Subcutaneous preadipocyte (primary cell): Measurements from ENCODE around the gene ZNF274. TPM values are rescaled to one million over a fixed set of nuclear protein-coding genes. Genes with fewer than 3 reads are reported as not detected.

Source experiments
- total RNA-seq: library from RNA; depleted of rRNA; stranded (reverse); fragments of >200 nt; gene quantifications from 2 replicates; pipeline ENCODE4 v1.2.3, GENCODE V29; 2012

Gene ZNF274
- 14.3 and 17.8 TPM in 2 replicates for total RNA-seq

GRCh38 chr19:58182989-58183816 lies at the start of gene ZNF274:
TSS of gene ZNF274 (plus strand) at chr19:58183061. CDS start at chr19:58183966, 905 bp downstream.

DNA sequence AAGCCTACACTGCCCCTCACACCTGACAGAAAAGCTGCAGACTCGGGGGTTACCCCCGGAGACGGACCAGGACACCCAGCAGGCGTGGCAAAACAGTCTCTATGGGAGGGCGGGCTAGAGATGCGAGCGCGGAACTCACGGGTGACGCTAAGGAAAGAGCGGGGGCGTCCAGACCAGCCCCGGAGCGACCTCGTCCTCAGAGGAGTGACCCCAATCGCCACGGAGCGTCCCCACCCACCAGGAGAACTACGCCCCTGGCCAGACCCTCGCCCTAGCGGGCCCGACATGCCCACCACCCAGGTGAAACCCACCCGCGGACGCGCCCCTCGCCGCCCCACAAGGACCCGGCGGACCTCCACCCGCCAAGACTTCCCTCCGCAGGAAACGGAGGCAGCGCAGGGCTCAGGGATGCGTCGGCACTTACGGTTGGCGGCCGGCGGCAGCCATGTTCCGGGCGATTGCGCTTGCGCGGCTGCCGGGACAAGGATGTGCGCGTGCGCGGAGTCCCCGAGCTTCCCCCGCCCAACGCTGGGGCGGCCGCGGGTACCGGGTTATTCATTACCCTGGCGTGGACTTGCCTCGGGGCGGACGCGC lies 32.4 kb upstream of the ZNF274 start, which contains the start of gene ZNF329:
ZNF329 (minus strand) TSS at position 462 of the 594 bp plus-strand sequence. CDS start 21,286 bp downstream, outside the sequence.

GRCh38 chr19:58228585-58229254 lies 45.9 kb downstream of the ZNF274 start, which contains the start of gene ZNF544:
TSS of gene ZNF544 (plus strand) at chr19:58228914. CDS start at chr19:58244024, 15,110 bp downstream.

Other genes with a start within 250 kb of the ZNF274 start
- 1.2 and 1.8 TPM in 2 replicates for gene ZNF418, start 247.7 kb upstream of the ZNF274 start, total RNA-seq
- 2.7 and 4.0 TPM in 2 replicates for gene ZNF256, start 235.4 kb upstream of the ZNF274 start, total RNA-seq
- gene C19orf18, start 208.5 kb upstream of the ZNF274 start, total RNA-seq, result 0.20 and 0.37 TPM in 2 replicates
- 8.8 and 10.7 TPM in 2 replicates for gene ZNF606, start 180.2 kb upstream of the ZNF274 start, total RNA-seq
- not detected in 2 replicates for gene ZSCAN1, start 149.0 kb upstream of the ZNF274 start, total RNA-seq
- gene ZNF135, start 123.8 kb upstream of the ZNF274 start, total RNA-seq, result 0.78 and 2.2 TPM in 2 replicates
- 10.2 and 25.7 TPM in 2 replicates for gene ZSCAN18, start 84.8 kb upstream of the ZNF274 start, total RNA-seq
- gene ZNF329, start 32.3 kb upstream of the ZNF274 start, total RNA-seq, result 6.2 and 8.0 TPM in 2 replicates
- 17.3 and 33.0 TPM in 2 replicates for gene ZNF544, start 45.9 kb downstream of the ZNF274 start, total RNA-seq
- gene ZNF8, start 95.9 kb downstream of the ZNF274 start, total RNA-seq, result 6.2 and 8.2 TPM in 2 replicates
- gene ERVK3-1, start 122.3 kb downstream of the ZNF274 start, total RNA-seq, result 23.1 and 27.0 TPM in 2 replicates
- 3.3 and 4.1 TPM in 2 replicates for gene ZSCAN22, start 143.9 kb downstream of the ZNF274 start, total RNA-seq
- 1.4 and 1.5 TPM in 2 replicates for gene A1BG, start 170.4 kb downstream of the ZNF274 start, total RNA-seq
- gene ZNF497, start 179.7 kb downstream of the ZNF274 start, total RNA-seq, result 0.73 and 0.78 TPM in 2 replicates
- gene ZNF837, start 198.0 kb downstream of the ZNF274 start, total RNA-seq, result 2.2 and 2.5 TPM in 2 replicates
- 1,563 and 2,739 TPM in 2 replicates for gene RPS5, start 204.2 kb downstream of the ZNF274 start, total RNA-seq
- gene RNF225, start 212.6 kb downstream of the ZNF274 start, total RNA-seq, result 0.37 and 0.59 TPM in 2 replicates
- gene ZNF584, start 225.6 kb downstream of the ZNF274 start, total RNA-seq, result 16.5 and 20.9 TPM in 2 replicates